GM21360 (cell line): ENCODE results near the gene SGSM1.

Source experiments
- ATAC-seq: cut with Tn5 transposase; IDR thresholded peaks from one replicate; pipeline ENCODE4 v1.9.1; 2021; ENCODE audit warnings: mild to moderate bottlenecking, moderate library complexity; ENCODE audit not compliant: unreplicated experiment

Gene SGSM1

DNA sequence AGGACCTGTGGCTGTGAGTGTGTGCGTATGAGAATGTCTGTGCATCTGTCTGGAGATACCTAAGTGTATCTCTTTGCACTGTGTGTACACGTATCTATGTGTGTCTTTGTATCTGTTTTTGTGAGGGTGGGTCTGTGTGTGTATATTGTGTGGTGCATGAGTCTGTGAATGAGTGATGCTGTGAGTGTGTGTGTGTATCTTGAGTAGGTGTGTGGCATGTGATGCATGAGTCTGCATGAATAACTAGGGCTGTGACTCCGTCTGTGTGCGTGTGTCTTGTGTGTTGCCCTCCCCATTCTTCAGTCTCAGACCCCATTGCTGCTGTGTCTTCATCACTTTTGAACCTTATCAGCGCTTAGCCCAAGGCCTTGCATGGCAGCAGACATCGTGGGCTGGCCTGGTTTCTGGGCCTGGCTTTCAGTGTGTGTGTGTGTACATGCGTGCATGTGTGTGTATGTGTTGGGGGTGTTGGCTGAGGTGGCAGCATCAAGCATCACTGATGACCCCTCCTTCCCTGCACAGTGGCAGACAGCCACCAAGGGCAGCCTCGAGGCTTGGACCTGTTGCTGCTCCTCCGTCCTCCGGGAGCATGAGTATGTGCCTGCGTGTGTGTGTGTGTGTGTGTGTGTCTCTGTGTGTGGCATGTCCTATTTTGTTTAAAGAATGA, 1.4 kb downstream of the SGSM1 start:
- no peak for ATAC-seq

- ATAC-seq = no peak
These were observed 3.3 kb downstream of the SGSM1 start for GRCh38 chr22:24809331-24809730.

DNA sequence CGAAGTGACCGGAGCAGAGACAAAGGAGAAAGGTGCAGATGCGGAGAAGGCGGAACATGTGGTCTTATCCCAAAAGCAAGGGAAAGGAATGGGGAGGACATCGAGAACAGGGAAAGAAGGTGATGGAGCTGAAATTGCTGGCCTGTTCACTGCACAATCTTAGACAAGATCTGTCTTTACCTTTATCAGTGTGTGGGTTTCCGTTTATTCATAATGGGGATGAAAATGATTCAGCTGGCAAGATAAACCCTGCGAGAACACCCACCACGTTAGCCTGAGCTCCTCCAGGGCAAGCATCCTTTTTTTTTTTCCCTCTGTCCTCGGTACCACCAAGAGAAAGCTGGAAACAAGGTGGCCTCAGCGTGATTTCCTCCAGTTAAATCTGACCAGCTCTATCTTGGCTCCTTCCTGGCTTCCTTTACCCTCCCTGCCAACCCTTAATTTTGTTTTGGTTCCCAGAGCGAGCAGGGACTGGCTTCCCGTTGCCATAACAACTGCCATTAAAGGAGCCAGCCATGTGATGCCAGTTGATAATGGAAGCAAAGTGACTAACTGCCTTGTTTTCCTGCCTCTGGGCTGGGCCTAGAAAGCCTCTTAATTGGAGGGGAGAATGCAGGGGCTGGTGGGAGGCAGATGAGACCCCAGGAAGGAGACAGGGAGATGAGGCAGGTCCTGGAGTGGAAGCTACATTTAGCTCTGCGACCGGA, 4.2 kb downstream of the SGSM1 start:
- no peak for ATAC-seq

- ATAC-seq = no peak
These were observed 7.2 kb downstream of the SGSM1 start for GRCh38 chr22:24812950-24813775.

DNA sequence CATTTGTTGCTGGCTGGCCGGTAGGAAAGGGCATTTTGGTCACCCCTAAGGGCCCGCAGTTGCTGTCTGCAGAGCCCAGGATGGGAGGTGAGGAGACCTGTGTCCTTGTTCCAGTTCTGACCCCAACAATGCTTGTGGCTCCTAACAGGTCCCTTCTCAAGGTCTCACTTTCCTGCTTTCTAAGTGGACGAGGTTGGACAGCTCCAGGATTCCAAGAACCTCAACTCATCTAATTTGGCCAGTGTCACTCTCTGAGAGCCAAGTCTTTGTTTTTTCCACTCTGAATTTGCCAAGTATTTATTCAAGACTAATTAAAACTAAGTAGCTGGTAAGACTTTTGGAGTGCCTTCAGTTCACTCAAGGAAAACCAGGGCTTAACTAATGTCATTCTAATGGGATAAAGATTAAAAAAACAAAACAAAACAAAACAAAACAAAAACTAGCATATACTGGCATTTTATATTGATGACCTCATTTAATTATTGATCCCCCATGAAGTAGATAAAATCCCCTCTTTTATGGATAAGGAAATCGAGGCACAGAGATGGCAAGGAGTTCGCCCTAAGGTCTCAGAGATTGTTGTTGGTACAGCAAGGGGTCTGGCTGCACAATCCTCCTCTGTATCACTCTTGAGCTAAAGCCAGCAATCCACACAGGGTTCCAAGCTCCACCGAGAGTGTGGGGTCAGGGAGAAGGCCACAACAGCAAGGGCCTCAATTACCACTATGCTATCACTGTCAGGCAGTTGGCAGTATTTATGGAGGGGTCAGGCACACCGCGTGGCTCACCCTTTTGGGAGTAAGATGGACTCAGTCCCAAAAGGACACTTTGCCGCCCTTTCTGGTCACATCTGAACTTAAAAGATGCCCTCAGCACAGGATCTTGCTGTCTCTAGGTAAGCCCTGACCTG, 8.1 kb downstream of the SGSM1 start:
- ATAC-seq = no peak

DNA sequence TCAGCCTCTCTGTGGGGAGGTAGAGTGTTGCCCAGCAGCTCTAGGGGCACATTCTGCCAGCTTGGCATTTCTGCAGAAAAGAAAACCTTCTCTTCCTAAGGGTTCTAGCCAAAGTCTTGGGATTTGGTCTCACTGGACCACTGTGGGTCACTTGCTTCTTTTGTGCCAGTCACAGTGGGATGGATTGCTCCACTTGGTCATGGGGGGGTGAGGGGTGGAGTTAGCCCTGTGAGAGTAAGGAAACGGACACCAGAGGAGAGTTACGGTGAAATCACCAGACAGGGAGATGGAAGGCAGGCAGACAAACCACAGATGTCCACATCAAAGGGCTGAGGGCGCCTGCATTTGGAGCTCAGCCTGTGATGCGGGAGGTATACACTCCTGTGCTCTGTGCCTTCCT, 10.8 kb downstream of the SGSM1 start:
- no peak for ATAC-seq

DNA sequence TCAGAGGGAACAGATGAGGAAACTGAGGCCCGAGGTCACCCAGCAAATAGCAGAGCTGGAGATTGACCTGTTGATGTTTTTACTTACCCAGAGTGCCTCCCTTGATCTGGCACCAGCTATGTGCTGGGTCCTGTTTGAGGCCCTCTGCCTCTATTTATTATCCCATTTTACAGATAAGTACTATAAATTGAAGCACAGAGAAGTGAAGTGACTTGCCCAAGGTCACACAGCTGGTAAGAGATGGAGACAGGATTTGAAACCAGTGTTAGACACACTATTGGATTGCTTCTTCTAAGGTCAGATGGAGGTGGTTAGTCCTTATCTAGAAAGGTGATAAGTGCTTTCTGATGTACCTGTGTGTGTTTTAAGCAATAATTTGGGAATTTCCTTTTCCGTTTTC, 13.5 kb downstream of the SGSM1 start:
- ATAC-seq = no peak

- ATAC-seq = no peak
These were observed 14.0 kb downstream of the SGSM1 start for GRCh38 chr22:24819911-24820461.

DNA sequence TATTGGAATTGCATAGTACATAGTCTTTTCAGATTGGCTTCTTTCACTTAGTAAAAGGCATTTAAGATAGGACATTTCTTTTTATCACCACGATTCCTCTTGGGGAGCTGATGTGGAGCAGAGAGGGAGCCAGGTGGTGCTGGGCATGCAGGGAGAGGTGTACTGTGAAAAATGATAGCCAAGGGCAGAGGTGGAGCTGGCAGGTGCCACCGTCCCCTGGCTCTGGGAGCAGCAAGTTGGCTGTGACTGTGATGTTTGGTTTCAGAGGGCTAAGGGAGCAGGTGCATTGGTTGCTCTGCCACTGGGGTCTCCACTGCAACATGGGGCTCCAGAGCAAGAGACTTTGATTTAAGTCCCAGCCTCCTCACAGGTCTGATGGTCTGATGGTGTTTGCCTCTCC, 16.5 kb downstream of the SGSM1 start:
- no peak for ATAC-seq

DNA sequence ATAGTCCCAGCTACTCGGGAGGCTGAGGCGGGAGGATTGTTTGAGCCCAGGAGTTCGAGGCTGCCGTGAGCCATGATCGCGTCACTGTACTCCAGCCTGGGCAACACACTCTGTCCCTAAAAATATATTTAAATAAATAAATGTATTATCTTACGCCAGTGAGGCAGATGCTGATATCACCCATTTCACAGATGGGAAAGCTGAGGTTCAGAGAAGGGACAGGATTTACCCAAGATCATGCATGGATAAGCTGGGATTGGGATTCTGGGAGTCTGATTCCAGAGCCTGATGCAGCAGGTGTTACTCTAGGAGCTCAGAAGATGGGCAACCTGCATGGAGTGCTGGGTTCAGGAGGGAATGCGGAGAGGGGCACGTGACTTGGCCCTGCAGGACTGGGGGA, 17.8 kb downstream of the SGSM1 start:
- ATAC-seq = no peak

- ATAC-seq = no peak
These were observed 18.2 kb downstream of the SGSM1 start for GRCh38 chr22:24824250-24824649.

GRCh38 chr22:24824915-24825314, 18.9 kb downstream of the SGSM1 start:
- ATAC-seq = no peak

DNA sequence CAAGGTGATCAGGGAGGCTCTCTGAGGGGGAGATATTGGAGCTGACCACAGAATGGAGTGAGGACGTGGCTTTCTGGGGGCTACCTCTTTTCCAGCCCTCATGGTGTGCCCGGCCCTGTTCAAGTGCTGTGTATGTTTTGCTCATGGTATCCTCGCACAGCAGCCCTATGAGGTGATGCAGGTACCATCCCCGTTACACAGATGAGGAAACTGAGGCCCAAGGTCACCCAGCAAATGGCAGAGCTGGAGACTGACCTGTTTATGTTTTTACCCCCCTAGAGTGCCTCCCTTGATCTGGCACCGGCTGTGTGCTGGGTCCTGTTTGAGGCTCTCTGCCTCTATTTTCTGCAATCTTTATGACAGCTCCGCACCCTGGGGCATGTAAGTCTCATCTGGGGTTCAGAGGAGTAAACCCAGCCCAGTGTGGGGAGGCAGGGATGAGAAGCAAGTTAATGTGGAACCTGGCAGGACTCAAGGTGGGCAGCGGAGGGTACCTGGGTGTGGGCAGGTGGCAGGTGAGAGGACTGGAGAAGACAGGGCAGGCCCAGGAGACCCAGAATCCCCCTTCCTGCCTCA, 20.8 kb downstream of the SGSM1 start:
- ATAC-seq = no peak

DNA sequence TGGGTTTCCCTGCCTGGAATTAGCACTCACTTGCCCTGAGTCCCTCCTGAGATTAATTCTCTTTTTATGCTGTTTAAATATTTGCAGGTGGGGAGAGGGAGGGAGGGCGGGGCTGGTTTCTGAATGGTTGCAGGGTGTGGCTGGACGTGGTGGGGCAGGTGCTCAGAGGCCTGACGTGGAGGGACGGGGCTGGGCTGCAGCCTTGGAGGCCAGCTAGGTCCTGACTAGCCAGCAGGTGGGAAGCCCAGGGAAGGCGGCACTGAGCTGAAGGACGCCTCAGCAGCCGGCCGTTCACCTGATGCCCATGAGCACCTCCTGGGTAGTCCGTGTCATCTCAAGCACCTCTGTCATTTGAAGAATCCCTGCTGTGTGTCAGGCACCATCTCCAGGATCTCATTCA, 21.3 kb downstream of the SGSM1 start:
- no peak for ATAC-seq

DNA sequence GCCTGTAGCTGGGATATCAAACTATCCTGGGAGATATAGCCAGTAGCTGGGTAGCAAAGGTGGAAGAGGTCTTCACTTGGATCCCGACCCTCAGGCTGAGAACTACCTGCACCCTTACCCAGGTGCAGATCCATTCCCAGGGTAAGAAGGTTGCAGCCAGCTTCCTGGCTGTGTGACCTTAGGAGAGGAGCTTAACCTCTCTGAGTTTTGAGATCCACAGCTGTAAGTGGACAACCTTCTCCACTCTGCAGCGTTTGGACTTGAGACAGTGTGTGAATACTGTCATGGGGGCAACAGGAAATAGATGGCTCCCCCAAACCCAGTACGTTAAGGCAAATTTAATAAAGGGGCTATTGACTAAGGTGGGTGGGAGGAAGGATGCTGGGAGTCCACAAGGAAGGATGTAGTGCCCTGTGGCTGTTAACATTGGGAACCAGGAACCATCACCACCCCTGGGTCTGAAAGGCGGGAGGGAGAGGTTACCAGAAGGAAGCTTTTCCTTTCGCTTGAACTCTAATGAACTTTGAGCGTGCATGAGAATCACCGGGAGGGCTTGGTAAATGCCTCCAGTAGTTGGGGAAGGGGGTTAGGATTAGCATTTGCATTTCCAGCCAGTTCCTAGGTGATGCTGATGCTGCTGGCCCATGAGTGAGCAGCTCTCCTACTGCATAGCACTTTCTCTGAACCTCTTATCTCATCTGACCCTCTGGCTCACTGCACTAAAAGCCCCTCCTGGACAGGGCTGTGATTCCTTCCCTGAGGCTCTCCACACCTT, 24.4 kb downstream of the SGSM1 start:
- ATAC-seq = no peak

GRCh38 chr22:24831687-24832086, 25.7 kb downstream of the SGSM1 start:
- ATAC-seq = no peak

DNA sequence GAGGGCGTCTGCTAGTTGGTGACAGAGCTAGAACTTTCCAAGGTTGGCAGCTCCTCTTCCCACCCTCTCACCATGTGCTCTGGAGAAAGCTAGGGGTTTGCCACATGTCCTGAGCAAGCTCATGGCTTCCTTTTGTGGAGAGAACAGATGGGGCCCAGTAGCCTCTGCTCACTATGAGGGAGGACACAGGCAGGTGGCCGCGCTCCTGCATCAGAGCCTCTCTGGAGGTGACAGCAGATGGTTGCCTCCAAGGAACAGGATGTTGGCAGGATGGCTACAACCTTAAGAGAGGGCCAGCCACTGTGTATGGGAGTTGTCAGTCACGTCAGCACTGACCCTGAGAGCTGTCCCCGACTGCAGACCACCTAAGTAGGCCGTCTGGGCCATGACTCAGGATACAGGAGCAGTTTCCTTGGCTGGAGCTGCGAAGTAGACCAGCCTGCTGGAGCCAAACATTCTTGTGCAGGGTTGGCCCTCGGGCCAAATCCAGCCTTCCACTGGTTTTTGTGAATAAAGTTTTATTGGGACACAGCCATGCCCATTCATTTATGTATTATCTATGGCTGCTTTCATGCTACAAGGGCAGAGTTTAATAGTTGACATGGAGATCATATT, 28.0 kb downstream of the SGSM1 start:
- no peak for ATAC-seq

GRCh38 chr22:24834845-24835570, 29.0 kb downstream of the SGSM1 start:
- no peak for ATAC-seq
